GM12891 (cell line): Measurements from ENCODE around the gene TTC32.

Experiments
- POLR2A ChIP-seq: IDR thresholded peaks from 2 replicates; pipeline ENCODE4 v1.6.1; 2011; ENCODE audit warnings: low read depth, low read length, control low read depth
- POLR2AphosphoS5 ChIP-seq: IDR thresholded peaks from 2 replicates; pipeline ENCODE4 v1.6.1; 2011; ENCODE audit warnings: low read depth, low read length, control low read depth
- TAF1 ChIP-seq: IDR thresholded peaks from 2 replicates; pipeline ENCODE4 v1.6.1; 2011; ENCODE audit warnings: low read depth, low read length, control low read depth

- TF ChIP-seq POLR2AphosphoS5, result peak; percentile 25; the same call in 1 of the 2 replicates
- TF ChIP-seq TAF1, result no peak
- TF ChIP-seq POLR2A, result no peak
These were observed 1.5 kb downstream of the TTC32 start for GRCh38 chr2:19899985-19900930.
